KG1 (cell line): ENCODE measurements around the gene TADA2A.

Source experiments
- DNase-seq: peaks from one replicate; lab custom pipeline; 2025; lab: John Stamatoyannopoulos, UW

Gene TADA2A

GRCh38 chr17:37527249-37527851 is 120.7 kb downstream of the TADA2A start:
- DNase-seq = no peak
